IMR-90 (cell line): ENCODE data around the gene DDX6. TPM values are rescaled to one million over a fixed set of nuclear protein-coding genes. Genes with fewer than 3 reads are reported as not detected.
A peak's percentile ranks its signal among the peaks of the same experiment; 100 is the strongest.

Experiments used
- ATAC-seq: fragments of 200-7000 bp; cut with Tn5 transposase; 2 replicates; pipeline ENCODE4 v1.9.1; 2020; ENCODE audit warnings: low read depth, mild to moderate bottlenecking, moderate library complexity
- BruUV-seq: library from RNA; stranded (reverse); fragments of 400-500 nt; replicated peaks from 2 replicates; lab custom pipeline; 2021; lab: Mats Ljungman, UMichigan
- CTCF ChIA-PET: fragments of 300-600 bp; formaldehyde crosslinking; extraction: SDS; loops from one replicate; lab custom pipeline; 2021; ENCODE audit warnings: antibody characterized with exemption; lab: Yijun Ruan, JAX
- POLR2A ChIA-PET: fragments of 300-600 bp; sonication (Branson Sonifier 250); formaldehyde crosslinking; loops from one replicate; lab custom pipeline; 2022; ENCODE audit warnings: antibody characterized with exemption; ENCODE audit not compliant: unreplicated experiment; lab: Charles Lee
- DNase-seq: peaks from one replicate; pipeline ENCODE4 v3.0.0; 2013
- H2AFZ ChIP-seq: replicated peaks from 2 replicates; pipeline ENCODE3; 2013; ENCODE audit warnings: low read length, mild to moderate bottlenecking; ENCODE audit not compliant: poor library complexity
- H2AK5ac ChIP-seq: 2 replicates; pipeline ENCODE4 v1.6.1; 2013; ENCODE audit warnings: low read depth, low read length, inconsistent platforms
- H2AK9ac ChIP-seq: replicated peaks from 2 replicates; pipeline ENCODE3; 2013; ENCODE audit warnings: mild to moderate bottlenecking, low read depth, low read length, moderate library complexity; ENCODE audit not compliant: poor library complexity
- H2BK120ac ChIP-seq: 2 replicates; pipeline ENCODE4 v1.6.1; 2013; ENCODE audit warnings: low read depth, low read length, inconsistent platforms
- H2BK15ac ChIP-seq: 3 replicates; pipeline ENCODE4 v1.6.1; 2013; ENCODE audit warnings: low read depth, low read length, inconsistent platforms
- H2BK20ac ChIP-seq: 2 replicates; pipeline ENCODE4 v1.6.1; 2013; ENCODE audit warnings: low read depth, mild to moderate bottlenecking, inconsistent platforms, low read length, moderate library complexity
- H2BK5ac ChIP-seq: 2 replicates; pipeline ENCODE4 v1.6.1; 2013; ENCODE audit warnings: mild to moderate bottlenecking, low read depth, low read length, inconsistent platforms; ENCODE audit not compliant: poor library complexity, severe bottlenecking
- H3K14ac ChIP-seq: replicated peaks from 2 replicates; pipeline ENCODE4 v1.6.1; 2013; ENCODE audit warnings: low read depth, low read length, inconsistent platforms
- H3K18ac ChIP-seq: 2 replicates; pipeline ENCODE4 v1.6.1; 2013; ENCODE audit warnings: low read depth, low read length, control low read depth
- H3K23ac ChIP-seq: 2 replicates; pipeline ENCODE4 v1.6.1; 2013; ENCODE audit warnings: low read depth, low read length, inconsistent platforms
- H3K27ac ChIP-seq: 2 replicates; pipeline ENCODE4 v1.5.1; 2013; ENCODE audit warnings: mild to moderate bottlenecking, control low read depth, low read length; ENCODE audit not compliant: insufficient read depth
- H3K27me3 ChIP-seq: 2 replicates; pipeline ENCODE4 v1.6.1; 2013; ENCODE audit warnings: low read length; ENCODE audit not compliant: control insufficient read depth, insufficient read depth
- H3K36me3 ChIP-seq: 2 replicates; pipeline ENCODE4 v1.6.1; 2013; ENCODE audit warnings: low read length, mixed read lengths; ENCODE audit not compliant: control insufficient read depth, insufficient read depth
- H3K4ac ChIP-seq: 2 replicates; pipeline ENCODE4 v1.6.1; 2013; ENCODE audit warnings: low read depth, low read length, inconsistent platforms
- H3K4me1 ChIP-seq: 2 replicates; pipeline ENCODE4 v1.6.1; 2013; ENCODE audit warnings: low read length, mixed read lengths; ENCODE audit not compliant: control insufficient read depth, insufficient read depth
- H3K4me2 ChIP-seq: 2 replicates; pipeline ENCODE4 v1.6.1; 2013; ENCODE audit warnings: low read depth, mild to moderate bottlenecking, control low read depth, low read length, moderate library complexity
- H3K4me3 ChIP-seq: 2 replicates; pipeline ENCODE4 v1.5.1; 2013; ENCODE audit warnings: low read depth, mild to moderate bottlenecking, control low read depth, low read length, moderate library complexity; ENCODE audit not compliant: insufficient read depth
- H3K56ac ChIP-seq: 2 replicates; pipeline ENCODE4 v1.6.1; 2013; ENCODE audit warnings: low read length, inconsistent platforms; ENCODE audit not compliant: insufficient read depth; ENCODE audit errors: extremely low read depth
- H3K79me1 ChIP-seq, 2 experiments: 2 replicates each; pipeline ENCODE4 v1.6.1; 2013; ENCODE audit warnings: low read length in 2 of 2, inconsistent platforms in 1 of 2, low read depth in 1 of 2
- H3K9ac ChIP-seq: 2 replicates; pipeline ENCODE4 v1.6.1; 2013; ENCODE audit warnings: low read depth, low read length, control low read depth
- H3K9me1 ChIP-seq: 2 replicates; pipeline ENCODE4 v1.6.1; 2013; ENCODE audit warnings: low read length, inconsistent platforms; ENCODE audit not compliant: insufficient read depth
- H3K9me3 ChIP-seq: 2 replicates; pipeline ENCODE4 v1.6.1; 2013; ENCODE audit warnings: low read length; ENCODE audit not compliant: control insufficient read depth, insufficient read depth
- H4K20me1 ChIP-seq: 2 replicates; pipeline ENCODE4 v1.6.1; 2013; ENCODE audit warnings: low read length, inconsistent platforms; ENCODE audit not compliant: insufficient read depth
- H4K5ac ChIP-seq: 2 replicates; pipeline ENCODE4 v1.6.1; 2013; ENCODE audit warnings: mild to moderate bottlenecking, low read depth, low read length, control low read depth
- H4K8ac ChIP-seq, 2 experiments: 2 replicates each; pipeline ENCODE4 v1.6.1; 2013; ENCODE audit warnings: low read depth in 2 of 2, low read length in 2 of 2, control low read depth in 1 of 2, inconsistent platforms in 1 of 2
- H4K91ac ChIP-seq: 2 replicates; pipeline ENCODE4 v1.6.1; 2013; ENCODE audit warnings: low read depth, low read length, inconsistent platforms; ENCODE audit not compliant: insufficient read depth
- BHLHE40 ChIP-seq: fragments of 150-350 bp; IDR thresholded peaks from 2 replicates; pipeline ENCODE4 v1.6.1; 2016; ENCODE audit warnings: mild to moderate bottlenecking, low read depth, low read length
- CEBPB ChIP-seq: IDR thresholded peaks from 2 replicates; pipeline ENCODE4 v1.6.1; 2012; ENCODE audit warnings: low read depth, low read length, improper control_type of control experiment
- CHD1 ChIP-seq: IDR thresholded peaks from 2 replicates; pipeline ENCODE4 v1.6.1; 2012; ENCODE audit warnings: low read depth, low read length, improper control_type of control experiment
- CTCF ChIP-seq: conservative IDR thresholded peaks from 2 replicates; pipeline ENCODE4 v1.5.1; 2012; ENCODE audit warnings: mild to moderate bottlenecking, low read depth, low read length, improper control_type of control experiment
- ELK1 ChIP-seq: fragments of 150-350 bp; IDR thresholded peaks from 2 replicates; pipeline ENCODE4 v1.6.1; 2016; ENCODE audit warnings: low read depth, mild to moderate bottlenecking, low read length, moderate library complexity, borderline replicate concordance
- FOS ChIP-seq: fragments of 150-350 bp; IDR thresholded peaks from 2 replicates; pipeline ENCODE4 v1.6.1; 2016; ENCODE audit warnings: low read depth, low read length
- MAFK ChIP-seq: IDR thresholded peaks from 2 replicates; pipeline ENCODE4 v1.6.1; 2012; ENCODE audit warnings: low read depth, low read length, improper control_type of control experiment
- MAZ ChIP-seq: IDR thresholded peaks from 2 replicates; pipeline ENCODE4 v1.6.1; 2012; ENCODE audit warnings: low read depth, mild to moderate bottlenecking, low read length, improper control_type of control experiment, moderate library complexity, borderline replicate concordance
- MXI1 ChIP-seq: IDR thresholded peaks from 2 replicates; pipeline ENCODE4 v1.6.1; 2012; ENCODE audit warnings: low read depth, mild to moderate bottlenecking, low read length, moderate library complexity, borderline replicate concordance
- NFE2L2 ChIP-seq: fragments of 150-350 bp; IDR thresholded peaks from 2 replicates; pipeline ENCODE4 v1.6.1; 2016; ENCODE audit warnings: low read depth, mild to moderate bottlenecking, low read length
- POLR2A ChIP-seq: IDR thresholded peaks from 2 replicates; pipeline ENCODE4 v1.6.1; 2012; ENCODE audit warnings: mild to moderate bottlenecking, low read depth, low read length
- RAD21 ChIP-seq: IDR thresholded peaks from 2 replicates; pipeline ENCODE4 v1.6.1; 2012; ENCODE audit warnings: low read length, improper control_type of control experiment
- RCOR1 ChIP-seq: IDR thresholded peaks from 2 replicates; pipeline ENCODE4 v1.6.1; 2012; ENCODE audit warnings: mild to moderate bottlenecking, low read length, improper control_type of control experiment; ENCODE audit not compliant: insufficient replicate concordance
- RFX5 ChIP-seq: IDR thresholded peaks from 2 replicates; pipeline ENCODE4 v1.8.0; 2012; ENCODE audit warnings: low read depth, mild to moderate bottlenecking, low read length, moderate library complexity
- SMC3 ChIP-seq: fragments of 150-350 bp; IDR thresholded peaks from 2 replicates; pipeline ENCODE4 v1.6.1; 2016; ENCODE audit warnings: low read depth, mild to moderate bottlenecking, antibody characterized with exemption, low read length, moderate library complexity
- USF2 ChIP-seq: fragments of 150-350 bp; IDR thresholded peaks from 2 replicates; pipeline ENCODE4 v1.6.1; 2017; ENCODE audit warnings: mild to moderate bottlenecking, antibody characterized with exemption, low read length, low read depth
- WGBS, 2 experiments: methylation state at CpG; one replicate each; pipeline versions ENCODE4 v1.1.5 to v1.1.7; 2013; ENCODE audit warnings: missing lambda C conversion rate in 2 of 2; ENCODE audit not compliant: insufficient read length in 1 of 2; ENCODE audit errors: extremely low coverage in 2 of 2; 5-methylcytosine and 5-hydroxymethylcytosine counted together
- dilution Hi-C: fragments of 300-500 bp; cut with HindIII; formaldehyde crosslinking; loops from one replicate; pipeline ENCODE4 v1.14.3; 2018; ENCODE audit warnings: low sequenced_read_pairs; ENCODE audit not compliant: unreplicated experiment
- in situ Hi-C: fragments of 300-500 bp; cut with MboI; formaldehyde crosslinking; loops from 3 replicates; pipeline ENCODE4 v1.14.3; 2019; ENCODE audit warnings: low sequenced_read_pairs, inconsistent platforms, mixed read lengths
- intact Hi-C: fragments of 100-400 bp; cut with micrococcal nuclease; formaldehyde crosslinking; loops from 2 replicates; pipeline ENCODE4 v1.10.0; 2022
- polyA plus RNA-seq, 3 experiments: library from polyadenylated mRNA; depleted of rRNA; stranded (reverse); fragments of >200 nt; gene quantifications; 2 replicates each; pipeline ENCODE4 v1.2.3, GENCODE V29; 2012; ENCODE audit warnings: low replicate concordance in 1 of 3
- total RNA-seq: library from RNA; depleted of rRNA; stranded (reverse); fragments of >200 nt; gene quantifications from 2 replicates; pipeline ENCODE4 v1.2.3, GENCODE V29; 2012

DDX6 gene
- total and polyA plus RNA-seq, 2 of the 4 experiments (the other 2 are of a cell fraction), result 19.2 to 197 TPM

- H3K4ac ChIP-seq, result no peak overlapping the region
- no TSS peak for BruUV-seq
- H3K23ac ChIP-seq, result no peak overlapping the region
- H3K27ac ChIP-seq, result no peak overlapping the region
- no peak overlapping the region for H4K5ac ChIP-seq
- no peak overlapping the region for H2BK120ac ChIP-seq
- no peaks in the 10 kb centered on the region for H3K9me3 ChIP-seq
- CTCF ChIA-PET, result no interaction called here
- in situ Hi-C loops, result no loop called here
- no peak overlapping the region for H3K9ac ChIP-seq
- peaks cover 8 to 10% of the 10 kb centered on the region in 2 experiments; a peak in 1 of 4 replicates for H3K79me1 ChIP-seq
- H3K18ac ChIP-seq, result no peak overlapping the region
- H2BK15ac ChIP-seq, result no peak overlapping the region
- DNase-seq, result peak; percentile 5
- H2AFZ ChIP-seq, result no peak overlapping the region
- no peak overlapping the region for H2BK5ac ChIP-seq
- H3K9me1 ChIP-seq, result peaks cover 3% of the 10 kb centered on the region; the same call in 1 of the 2 replicates
- H4K8ac ChIP-seq, result no peak overlapping the region
- H4K91ac ChIP-seq, result no peak overlapping the region
- intact Hi-C loops, result no loop called here
- H2AK9ac ChIP-seq, result no peak overlapping the region
- WGBS, 2 experiments, result no CpG with 5 or more reads among the region's 5 CpGs
- H3K4me2 ChIP-seq, result no peak overlapping the region
- POLR2A ChIA-PET, result no interaction called here
- TF ChIP-seq SMC3 (no peak), RCOR1 (no peak), ELK1 (no peak), NFE2L2 (no peak), MAZ (no peak), BHLHE40 (no peak), USF2 (no peak), CHD1 (no peak), MXI1 (no peak), MAFK (no peak), CTCF (no peak), RFX5 (no peak), FOS (no peak), RAD21 (no peak), CEBPB (no peak), POLR2A (no peak)
- no peak overlapping the region for H3K4me3 ChIP-seq
- no peak overlapping the region for H3K56ac ChIP-seq
- no peak overlapping the region for H2BK20ac ChIP-seq
- no peaks in the 10 kb centered on the region; the same call in 1 of the 2 replicates for H3K27me3 ChIP-seq
- dilution Hi-C loops, result no loop called here
- H3K4me1 ChIP-seq, result no peaks in the 10 kb centered on the region
- H3K14ac ChIP-seq, result no peak overlapping the region
- peaks cover 4% of the 10 kb centered on the region; the same call in 1 of the 2 replicates for H4K20me1 ChIP-seq
- H3K36me3 ChIP-seq, result peaks cover 18% of the 10 kb centered on the region
- H2AK5ac ChIP-seq, result no peak overlapping the region
- ATAC-seq, result peak; percentile 33
Measured at GRCh38 chr11:118746988-118747585, 43.9 kb downstream of the DDX6 start.
